ENCODE measurements around the gene ACTRT2.

DNA sequence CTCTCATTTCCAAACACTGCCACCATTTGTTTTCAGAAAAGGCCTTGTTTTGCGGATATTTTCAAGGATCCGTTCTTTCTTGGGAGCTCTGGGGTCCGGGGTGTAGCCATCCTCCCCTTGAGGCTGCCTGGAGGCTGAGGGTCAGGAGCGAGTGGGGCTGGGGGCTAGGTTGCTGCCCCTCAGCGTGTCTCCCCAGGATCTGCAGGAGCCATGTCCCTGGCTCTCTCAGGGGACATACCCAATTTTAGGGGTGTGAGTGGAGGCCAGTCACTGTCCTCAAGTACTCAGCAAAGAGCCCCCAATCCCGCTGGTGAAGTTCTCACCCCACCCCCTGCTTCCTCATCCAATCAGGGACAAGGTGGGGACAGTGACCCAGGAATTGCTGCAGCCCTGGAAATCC, 32.7 kb downstream of the ACTRT2 start:
- TF ChIP-seq, protein P1, sequence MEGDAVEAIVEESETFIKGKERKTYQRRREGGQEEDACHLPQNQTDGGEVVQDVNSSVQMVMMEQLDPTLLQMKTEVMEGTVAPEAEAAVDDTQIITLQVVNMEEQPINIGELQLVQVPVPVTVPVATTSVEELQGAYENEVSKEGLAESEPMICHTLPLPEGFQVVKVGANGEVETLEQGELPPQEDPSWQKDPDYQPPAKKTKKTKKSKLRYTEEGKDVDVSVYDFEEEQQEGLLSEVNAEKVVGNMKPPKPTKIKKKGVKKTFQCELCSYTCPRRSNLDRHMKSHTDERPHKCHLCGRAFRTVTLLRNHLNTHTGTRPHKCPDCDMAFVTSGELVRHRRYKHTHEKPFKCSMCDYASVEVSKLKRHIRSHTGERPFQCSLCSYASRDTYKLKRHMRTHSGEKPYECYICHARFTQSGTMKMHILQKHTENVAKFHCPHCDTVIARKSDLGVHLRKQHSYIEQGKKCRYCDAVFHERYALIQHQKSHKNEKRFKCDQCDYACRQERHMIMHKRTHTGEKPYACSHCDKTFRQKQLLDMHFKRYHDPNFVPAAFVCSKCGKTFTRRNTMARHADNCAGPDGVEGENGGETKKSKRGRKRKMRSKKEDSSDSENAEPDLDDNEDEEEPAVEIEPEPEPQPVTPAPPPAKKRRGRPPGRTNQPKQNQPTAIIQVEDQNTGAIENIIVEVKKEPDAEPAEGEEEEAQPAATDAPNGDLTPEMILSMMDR (conservative IDR thresholded peaks at IDR 0.05 in 1 of 2, IDR thresholded peaks at IDR 0.05 in 1 of 2; ENCODE audit: extremely low read depth in 1 of 2, insufficient read depth in 1 of 2, low read depth in 1 of 2, low read length in 2 of 2), result no peak
- TF ChIP-seq EZH2 (IDR thresholded peaks at IDR 0.05; ENCODE audit: borderline replicate concordance, low read length), result no peak
